ENCODE measurements around the gene RUNDC1.
"Not testable (repeated sequence)": the region's sequence is repeated elsewhere in the genome, so short reads cannot be mapped to it uniquely, and the experiment has no call there.

RUNDC1 gene

DNA sequence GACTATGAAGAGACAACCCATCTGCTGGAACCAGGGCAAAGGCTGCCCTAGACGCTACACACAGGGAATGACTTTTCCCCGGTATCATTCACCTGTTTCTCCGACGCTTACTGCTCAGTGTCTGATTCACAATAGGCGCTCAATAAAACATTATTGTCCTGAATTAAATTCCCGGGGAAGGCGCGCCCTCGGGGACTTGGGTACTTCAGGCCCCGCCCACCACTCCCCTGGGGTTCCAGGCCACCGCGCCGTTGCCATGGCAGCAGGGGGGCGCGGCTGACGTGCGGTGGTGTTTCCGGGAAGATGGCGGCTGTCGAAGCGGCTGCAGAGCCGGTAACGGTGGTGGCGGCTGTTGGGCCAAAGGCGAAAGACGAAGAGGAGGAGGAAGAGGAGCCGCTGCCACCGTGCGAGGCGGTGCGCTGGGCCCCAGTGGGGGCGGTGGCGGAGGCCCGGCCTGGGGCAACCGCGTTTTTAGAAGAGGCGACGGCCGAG, at the start of gene RUNDC1:
RUNDC1 (plus strand) TSS at position 292 of the 492 bp plus-strand sequence; CDS start at position 304, 12 bp downstream.
- DNase-seq (ENCODE audit: low read depth in 2 of 3, low spot score in 1 of 3) = peak; percentile 79 to 88 (median 85)

DNA sequence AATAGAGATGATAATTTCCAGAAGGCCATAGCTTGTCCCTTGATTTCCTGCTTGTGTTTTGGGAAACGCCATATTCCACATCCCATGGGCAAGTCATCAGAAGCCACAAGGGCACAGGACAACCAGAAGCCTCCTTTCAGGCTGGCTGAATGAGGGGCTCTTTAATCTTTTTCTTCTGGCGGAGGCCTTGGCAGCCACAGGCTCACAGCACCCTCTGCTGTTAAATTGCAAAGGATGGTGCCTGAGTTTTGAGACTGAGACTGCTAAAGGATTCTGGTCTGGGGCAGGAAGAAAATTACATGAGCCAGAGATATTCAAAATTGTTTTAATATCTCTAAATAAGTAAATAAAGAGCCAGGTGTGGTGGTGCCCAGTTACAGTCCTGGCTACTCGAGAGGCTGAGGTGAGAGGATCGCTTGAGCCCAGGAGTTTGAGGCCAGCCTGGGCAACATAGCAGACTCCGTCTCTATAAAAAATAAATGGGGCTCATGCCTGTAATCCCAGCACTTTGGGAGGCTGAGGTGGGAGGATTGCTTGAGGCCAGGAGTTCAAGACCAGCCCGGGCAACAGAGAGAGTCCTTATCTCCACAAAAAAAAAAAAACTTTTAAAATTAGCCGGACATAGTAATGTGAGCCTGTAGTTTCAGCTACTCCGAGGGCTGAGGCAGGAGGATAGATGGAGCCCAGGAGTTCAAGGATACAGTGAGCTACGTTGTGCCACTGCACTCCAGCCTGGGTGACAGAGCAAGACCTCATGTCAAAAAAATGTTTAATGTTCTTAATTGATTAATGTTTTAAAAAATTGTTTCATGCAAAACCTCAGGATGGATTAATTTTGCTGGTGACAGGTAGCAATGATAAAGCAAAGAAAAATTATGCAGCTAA, 42.4 kb upstream of the RUNDC1 start:
- DNase-seq (ENCODE audit: low read depth in 2 of 3, low spot score in 1 of 3) = peak in 2 of 3 donors; percentile 3 to 10

DNA sequence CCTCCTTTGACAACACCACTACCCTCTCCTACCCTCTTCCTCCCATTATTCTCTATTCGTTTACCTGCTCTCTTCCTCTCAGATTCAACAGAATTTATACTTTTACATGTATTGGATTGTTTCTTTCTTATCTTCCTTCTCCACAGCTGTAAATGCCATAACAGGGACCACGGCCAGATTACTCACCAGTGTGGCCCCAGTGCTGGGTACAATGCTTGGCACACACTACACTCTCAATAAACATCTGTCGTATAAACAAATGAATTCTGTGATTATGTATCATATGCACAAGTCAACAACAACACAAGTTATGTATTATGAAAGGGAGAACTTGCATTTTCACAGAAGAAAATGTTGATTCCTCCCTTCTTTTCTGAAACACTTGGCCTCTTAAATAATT, 36.2 kb upstream of the RUNDC1 start:
- DNase-seq (ENCODE audit: low read depth in 2 of 3, low spot score in 1 of 3) = no peak

DNA sequence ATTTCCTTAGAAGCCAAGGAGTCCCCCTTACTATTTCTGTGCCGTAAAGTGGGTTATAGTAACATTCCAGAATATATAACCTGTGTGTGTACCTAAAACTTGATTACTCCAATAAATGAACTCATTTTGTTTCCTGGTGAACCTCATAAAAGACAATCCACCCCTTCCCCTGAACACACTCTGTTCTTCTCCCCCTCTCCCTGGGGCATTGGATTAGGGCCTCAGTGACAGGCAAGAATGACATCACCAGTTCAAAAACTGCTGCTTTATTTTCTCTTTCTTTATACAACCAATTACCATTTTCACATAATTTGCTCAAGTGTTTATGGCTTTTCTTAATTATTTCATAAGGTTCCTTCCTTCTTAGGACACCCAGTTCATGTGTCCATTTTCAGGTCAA, 33.6 kb upstream of the RUNDC1 start:
- DNase-seq (ENCODE audit: low read depth in 2 of 3, low spot score in 1 of 3) = no peak

DNA sequence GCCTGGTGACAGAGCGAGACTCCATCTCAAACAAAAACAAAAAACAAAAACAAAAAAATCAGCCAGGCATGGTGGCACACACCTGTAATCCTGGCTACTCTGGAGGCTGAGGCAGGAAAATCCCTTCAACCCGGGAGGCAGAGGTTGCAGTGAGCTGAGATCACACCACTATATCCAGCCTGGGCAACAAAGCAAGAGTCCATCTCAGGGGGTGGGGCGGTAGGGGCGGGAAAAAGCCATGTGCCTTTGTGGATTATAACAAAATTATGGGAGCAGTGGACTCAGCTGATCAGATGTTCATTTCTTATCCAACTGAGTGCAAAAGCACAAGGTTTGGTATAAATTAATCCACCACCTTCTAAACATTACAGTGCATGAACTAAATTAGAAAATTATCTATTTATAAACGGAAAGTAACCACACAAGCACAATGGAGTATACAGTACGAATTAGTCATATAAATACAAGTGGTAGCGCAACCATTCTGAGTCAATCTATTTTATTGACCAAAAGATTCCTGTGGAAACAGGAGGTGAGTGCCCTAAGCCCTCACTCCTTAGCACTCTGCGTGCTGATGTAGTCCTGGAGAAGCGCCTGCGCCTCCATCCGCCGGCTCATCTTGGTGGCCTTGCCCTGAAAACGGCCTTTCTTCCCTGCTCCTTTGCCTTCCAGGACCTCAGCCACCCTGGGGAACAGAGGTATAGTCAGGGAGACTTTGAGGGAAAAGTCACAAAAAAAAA, 30.2 kb upstream of the RUNDC1 start:
- no peak for DNase-seq (ENCODE audit: low read depth in 2 of 3, low spot score in 1 of 3)

DNA sequence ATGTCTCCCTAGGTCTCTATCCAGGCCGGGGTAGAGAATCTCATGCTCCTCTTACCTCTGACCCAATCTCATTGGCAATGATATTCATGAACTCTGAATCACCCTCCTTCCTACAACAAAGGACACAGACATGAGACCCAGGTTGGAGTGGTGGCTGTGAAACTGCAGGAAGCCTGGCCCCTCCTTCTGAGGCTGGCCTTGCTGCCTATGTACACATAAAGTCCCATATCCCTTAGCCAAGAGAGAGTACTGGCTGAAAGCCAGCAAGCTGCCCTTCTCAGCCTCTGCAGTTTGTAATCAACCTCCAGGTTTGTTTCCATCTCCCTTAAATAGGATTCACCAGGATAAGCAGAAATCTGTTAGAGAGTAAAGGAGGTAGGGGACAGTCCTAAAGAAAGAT, 26.7 kb upstream of the RUNDC1 start:
- DNase-seq (ENCODE audit: low read depth in 2 of 3, low spot score in 1 of 3) = no peak

DNA sequence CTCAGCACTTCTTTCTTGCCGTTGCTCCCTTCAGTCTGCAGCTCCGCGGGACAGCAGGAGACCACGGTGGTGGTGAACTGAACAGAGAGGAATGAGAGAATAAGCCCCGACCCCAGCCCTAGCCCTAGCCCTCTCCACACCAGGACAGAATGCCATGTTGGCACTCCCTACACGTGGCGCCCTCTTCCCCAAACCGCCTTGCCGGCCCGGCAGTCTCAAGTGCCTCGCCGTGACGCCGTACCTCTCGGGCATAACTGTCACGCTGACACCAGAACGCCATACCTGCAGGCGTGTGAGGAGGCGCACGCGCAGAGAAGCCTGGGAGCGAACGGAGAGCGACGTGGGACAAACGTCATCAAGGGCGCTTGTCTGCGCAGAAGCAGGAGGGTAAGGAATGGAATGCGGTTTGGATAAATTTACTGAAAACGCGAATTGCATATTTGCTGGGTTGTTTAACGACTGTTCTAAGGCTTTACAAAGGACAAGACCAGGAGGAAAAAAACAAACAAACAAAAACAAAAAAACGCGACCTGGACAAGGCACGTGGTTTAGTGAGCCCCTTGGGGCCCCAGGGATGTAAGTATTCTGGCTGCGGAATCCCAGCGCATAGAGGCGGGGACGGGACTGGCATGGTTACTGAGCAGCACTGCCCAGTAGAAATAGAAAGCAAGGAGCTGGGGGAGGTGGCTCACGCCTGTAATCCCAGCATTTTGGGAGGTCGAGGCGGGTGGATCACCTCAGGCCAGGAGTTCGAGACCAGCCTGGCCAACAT, 16.0 kb upstream of the RUNDC1 start, which contains the start of gene AARSD1:
AARSD1 (minus strand) TSS at position 294 of the 772 bp plus-strand sequence; CDS start at position 280, 14 bp downstream.
- peak; percentile 82 to 87 (median 87) for DNase-seq (ENCODE audit: low read depth in 2 of 3, low spot score in 1 of 3)

DNA sequence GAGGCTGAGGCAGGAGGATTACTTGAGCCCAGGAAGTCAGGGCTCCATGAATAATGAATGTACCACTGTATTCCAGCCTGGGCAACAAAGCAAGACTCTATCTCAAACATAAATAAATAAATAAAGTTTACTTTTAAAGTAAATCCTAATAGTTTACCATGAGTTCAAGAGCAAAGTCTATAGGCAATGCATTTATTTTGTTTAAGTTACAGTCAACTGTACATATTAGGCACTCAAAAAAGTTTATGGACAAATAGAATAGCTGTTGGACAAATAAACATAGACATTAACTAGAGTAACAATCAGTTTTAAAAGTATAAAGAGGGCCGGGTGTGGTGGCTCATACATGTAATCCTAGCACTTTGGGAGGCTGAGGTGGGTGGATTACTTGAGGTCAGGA, 12.4 kb upstream of the RUNDC1 start:
- no peak for DNase-seq (ENCODE audit: low read depth in 2 of 3, low spot score in 1 of 3)

DNA sequence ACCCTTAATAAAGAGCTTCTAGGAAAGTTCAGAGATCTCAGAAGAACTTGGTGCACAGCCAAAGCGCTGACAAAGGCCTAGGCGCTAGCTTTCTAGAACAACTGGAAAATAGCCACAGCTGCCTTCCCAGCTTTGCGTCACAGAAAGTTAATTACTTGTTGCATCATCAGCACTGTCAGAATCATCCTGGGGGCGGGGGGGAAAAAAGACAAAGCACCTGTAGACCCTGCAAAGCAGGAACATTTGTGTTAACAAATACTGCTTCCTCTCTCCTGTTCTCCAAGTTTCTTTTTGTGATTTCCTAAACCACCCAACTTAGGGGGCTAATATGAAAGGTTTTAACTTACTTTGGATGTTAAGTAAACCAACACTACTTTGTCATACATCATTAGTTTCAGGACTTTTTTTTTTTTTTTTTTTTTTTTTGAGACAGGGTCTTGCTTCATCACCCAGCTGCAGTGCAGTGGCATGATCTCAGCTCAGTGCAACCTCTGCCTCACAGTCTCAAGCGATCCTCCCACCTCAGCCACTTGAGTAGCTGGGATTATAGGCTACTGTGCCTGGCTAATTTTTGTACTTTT, 11.3 kb upstream of the RUNDC1 start:
- no peak for DNase-seq (ENCODE audit: low read depth in 2 of 3, low spot score in 1 of 3)

DNA sequence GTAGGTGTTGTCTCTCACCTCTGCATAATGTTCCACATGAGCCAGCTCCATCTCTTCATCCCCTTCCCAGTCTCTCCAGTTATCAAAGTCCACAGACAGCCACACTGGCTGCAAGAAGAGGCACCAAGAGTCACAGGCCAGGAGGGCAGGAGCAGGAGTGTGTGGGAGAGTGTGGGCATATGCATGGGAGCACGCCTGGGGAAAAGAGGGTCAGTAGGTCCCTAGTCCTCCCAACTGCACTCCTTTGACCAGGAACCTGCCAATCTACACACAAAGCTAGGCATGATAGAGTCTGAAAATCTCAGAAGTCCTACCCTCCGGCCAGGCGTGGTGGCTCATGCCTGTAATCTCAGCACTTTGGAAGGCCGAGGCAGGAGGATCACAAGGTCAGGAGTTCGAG, 8.8 kb upstream of the RUNDC1 start:
- no peak for DNase-seq (ENCODE audit: low read depth in 2 of 3, low spot score in 1 of 3)

DNA sequence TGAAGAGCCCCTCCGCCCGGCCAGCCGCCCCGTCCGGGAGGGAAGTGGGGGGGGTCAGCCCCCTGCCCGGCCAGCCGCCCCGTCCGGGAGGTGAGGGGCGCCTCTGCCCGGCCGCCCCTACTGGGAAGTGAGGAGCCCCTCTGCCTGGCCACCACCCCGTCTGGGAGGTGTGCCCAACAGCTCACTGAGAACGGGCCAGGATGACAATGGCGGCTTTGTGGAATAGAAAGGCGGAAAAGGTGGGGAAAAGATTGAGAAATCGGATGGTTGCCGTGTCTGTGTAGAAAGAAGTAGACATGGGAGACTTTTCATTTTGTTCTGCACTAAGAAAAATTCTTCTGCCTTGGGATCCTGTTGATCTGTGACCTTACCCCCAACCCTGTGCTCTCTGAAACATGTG, 7.0 kb upstream of the RUNDC1 start:
- not testable (repeated sequence) for DNase-seq (ENCODE audit: low read depth in 2 of 3, low spot score in 1 of 3)

DNA sequence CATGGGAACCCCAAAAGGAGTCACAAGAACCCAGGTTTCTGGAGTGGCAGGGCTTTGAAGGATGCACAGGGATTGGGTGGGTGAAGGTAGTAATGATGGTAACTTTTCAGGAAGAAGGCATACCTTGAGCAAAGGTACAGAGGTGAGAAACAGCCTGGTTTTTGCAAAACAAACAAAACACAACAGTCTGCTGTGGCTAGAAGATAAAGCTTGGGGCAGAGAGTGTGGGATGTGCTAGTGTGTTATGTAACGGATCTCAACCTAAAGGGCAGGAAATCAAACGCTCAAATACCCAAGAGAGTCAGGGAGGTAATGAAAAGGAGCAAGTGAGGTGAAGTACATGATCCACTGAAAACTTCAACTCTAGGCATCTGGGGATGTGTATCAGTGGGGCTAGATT, 5.1 kb upstream of the RUNDC1 start:
- no peak for DNase-seq (ENCODE audit: low read depth in 2 of 3, low spot score in 1 of 3)

DNA sequence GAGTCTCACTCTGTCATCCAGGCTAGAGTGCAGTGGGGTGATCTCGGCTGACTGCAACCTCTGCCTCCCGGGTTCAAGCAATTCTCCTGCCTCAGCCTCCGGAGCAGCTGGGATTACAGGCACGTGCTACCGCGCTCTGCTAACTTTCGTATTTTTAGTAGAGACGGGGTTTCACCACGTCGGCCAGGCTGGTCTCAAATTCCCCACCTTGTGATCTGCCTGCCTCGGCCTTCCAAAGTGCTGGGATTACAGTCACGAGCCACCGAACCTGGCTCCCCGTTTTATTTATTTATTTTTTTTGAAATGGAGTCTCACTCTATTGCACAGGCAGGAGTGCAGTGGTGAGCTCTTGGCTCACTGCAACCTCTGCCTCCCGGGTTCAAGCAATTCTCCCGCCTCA, 4.7 kb upstream of the RUNDC1 start:
- DNase-seq (ENCODE audit: low read depth in 2 of 3, low spot score in 1 of 3) = not testable (repeated sequence)

DNA sequence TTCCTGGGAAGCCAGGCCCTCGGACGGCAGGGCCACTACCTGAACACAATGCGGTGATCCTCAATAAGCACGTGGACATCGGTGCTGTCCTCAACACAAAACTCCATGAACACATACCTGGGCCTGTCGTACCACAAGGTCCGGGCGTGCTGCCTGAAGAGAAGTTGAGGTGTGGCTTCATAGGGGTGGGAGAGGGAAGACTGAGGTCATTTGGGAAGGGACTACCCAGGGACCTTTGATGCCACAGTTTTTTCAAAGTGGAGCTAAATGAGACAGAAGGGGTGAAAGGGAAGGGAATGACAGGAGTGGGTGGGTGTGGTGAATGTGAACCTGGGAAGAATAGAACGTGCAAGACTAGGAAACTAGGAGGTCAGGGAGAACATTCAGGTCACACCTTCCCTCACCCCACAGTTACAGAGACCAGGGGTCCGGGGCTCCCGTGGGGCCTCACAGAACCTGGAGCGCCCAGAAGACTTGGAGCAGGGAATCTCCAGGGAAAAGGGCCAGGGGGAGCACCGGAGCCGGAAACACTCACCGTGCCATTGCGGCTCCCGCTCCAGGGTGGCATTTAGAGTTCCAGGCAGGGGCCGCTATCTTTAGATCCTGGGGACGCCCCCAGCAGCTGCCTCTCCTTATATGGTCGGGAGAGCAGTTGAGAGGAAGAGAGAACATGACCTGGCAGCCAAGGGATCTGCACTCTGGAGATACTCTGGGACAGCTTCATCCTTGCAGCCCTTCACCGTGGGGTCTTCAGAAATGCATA, 673 bp upstream of the RUNDC1 start, which contains the start of gene PTGES3L:
PTGES3L (minus strand) TSS at position 570 of the 763 bp plus-strand sequence; CDS start at position 543, 27 bp downstream.
- peak in 1 of 3 donors; percentile 15 for DNase-seq (ENCODE audit: low read depth in 2 of 3, low spot score in 1 of 3)

DNA sequence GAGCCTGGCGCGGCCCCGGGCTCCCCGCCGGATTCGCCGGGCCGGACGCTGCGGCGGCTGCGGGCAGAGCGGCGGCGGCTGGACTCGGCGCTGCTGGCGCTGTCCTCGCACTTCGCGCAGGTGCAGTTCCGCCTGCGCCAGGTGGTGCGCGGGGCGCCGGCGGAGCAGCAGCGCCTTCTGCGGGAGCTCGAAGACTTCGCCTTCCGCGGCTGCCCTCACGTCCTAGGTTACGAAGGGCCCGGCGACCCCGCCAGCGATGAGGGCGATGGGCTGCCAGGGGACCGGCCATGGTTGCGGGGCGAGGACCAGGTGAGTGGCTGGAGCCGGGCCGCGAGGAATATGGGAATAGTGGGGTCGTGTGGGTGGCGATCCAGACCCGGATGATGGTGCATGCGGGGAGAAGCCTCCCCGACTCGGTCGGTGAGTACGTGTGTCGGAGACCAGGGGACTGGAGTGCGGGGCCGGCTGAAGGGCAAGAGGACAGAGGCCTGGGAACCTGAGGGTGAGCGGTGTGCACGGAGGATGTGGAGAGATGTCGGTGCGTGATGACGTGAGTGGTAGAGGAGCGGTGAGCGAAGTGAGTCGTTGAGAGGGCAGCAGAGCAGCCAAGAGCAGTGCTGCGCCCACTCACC, 517 bp downstream of the RUNDC1 start:
- peak; percentile 61 to 63 (median 62) for DNase-seq (ENCODE audit: low read depth in 2 of 3, low spot score in 1 of 3)

DNA sequence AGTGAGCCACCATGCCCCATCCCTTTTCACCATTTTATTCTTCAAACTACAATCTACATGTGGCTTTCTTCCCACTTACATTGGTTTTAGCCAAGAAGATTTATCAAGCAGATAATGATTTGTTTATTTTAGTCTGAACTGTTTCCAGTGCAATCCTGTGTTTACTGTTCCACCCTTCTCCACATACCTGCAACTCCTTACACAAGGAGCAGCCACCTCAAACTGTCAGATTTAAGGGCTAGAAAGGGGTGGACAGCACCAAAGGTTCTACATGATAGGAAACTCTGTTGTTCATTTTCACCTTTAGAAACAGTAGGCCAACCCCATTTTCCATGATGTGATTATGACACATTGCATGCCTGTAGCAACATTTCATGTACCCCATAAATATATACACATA, 1.9 kb downstream of the RUNDC1 start:
- DNase-seq (ENCODE audit: low read depth in 2 of 3, low spot score in 1 of 3) = no peak

DNA sequence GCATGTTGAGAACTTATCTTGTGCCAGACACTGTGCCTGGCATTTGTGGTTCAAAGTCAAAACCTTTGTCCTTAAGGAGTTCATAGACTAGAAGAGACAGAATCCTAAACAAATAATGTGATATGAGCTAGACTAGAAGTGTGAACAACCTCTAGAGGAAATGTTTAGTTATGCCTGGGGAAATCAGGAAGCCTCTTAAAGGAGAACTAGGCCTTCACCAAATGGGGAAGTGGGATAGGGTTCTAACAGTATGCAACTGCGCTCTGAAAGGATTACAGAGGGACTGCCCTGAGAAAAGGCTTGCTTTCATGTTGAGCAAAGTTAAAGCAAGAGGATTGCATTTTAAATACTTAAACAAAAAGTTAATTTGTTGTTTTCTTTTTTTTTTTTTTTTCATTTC, 4.9 kb downstream of the RUNDC1 start:
- no peak for DNase-seq (ENCODE audit: low read depth in 2 of 3, low spot score in 1 of 3)

DNA sequence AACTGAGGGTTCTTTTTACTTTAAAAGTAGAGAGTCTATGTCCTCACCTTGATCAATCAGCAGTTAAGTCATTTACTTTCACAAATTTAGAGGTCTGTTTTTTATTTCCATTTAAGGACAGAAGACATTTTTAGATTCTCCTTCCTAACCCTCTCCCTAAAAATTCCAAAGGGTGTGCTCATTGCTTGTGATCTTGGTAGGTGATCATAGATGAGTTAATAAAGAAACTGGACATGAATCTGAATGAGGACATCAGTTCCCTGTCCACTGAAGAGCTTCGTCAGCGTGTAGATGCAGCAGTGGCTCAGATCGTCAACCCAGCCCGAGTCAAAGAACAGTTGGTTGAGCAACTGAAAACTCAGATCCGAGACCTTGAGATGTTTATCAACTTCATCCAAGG, 8.8 kb downstream of the RUNDC1 start:
- no peak for DNase-seq (ENCODE audit: low read depth in 2 of 3, low spot score in 1 of 3)
